Smooth muscle cell (in vitro differentiated cells): ENCODE results near the gene MXRA5. TPM values are rescaled to one million over a fixed set of nuclear protein-coding genes. Genes with fewer than 3 reads are reported as not detected.
"Not testable (repeated sequence)": the region's sequence is repeated elsewhere in the genome, so short reads cannot be mapped to it uniquely, and the experiment has no call there.

Source experiments
- DNase-seq: peaks from one replicate; lab custom pipeline; 2025; ENCODE audit not compliant: unreplicated experiment; lab: John Stamatoyannopoulos, UW
- H2AFZ ChIP-seq: fragments of 200-600 bp; sonication (generic); 2 replicates; pipeline ENCODE4 v1.6.0; 2016; ENCODE audit warnings: antibody characterized with exemption, low read depth, mild to moderate bottlenecking
- H3F3A ChIP-seq: fragments of 200-600 bp; sonication (generic); 2 replicates; pipeline ENCODE4 v1.6.0; 2017; ENCODE audit warnings: antibody characterized with exemption, low read depth
- H3K27ac ChIP-seq: fragments of 200-600 bp; sonication (generic); 2 replicates; pipeline ENCODE4 v1.5.1; 2016; ENCODE audit warnings: low read depth, mild to moderate bottlenecking
- H3K27me3 ChIP-seq: fragments of 200-600 bp; sonication (generic); 2 replicates; pipeline ENCODE4 v1.6.1; 2016; ENCODE audit warnings: low read depth, mild to moderate bottlenecking
- H3K36me3 ChIP-seq: fragments of 200-600 bp; sonication (generic); 2 replicates; pipeline ENCODE4 v1.5.1; 2016; ENCODE audit warnings: low read depth
- H3K4me1 ChIP-seq: fragments of 200-600 bp; sonication (generic); 2 replicates; pipeline ENCODE4 v1.5.1; 2016; ENCODE audit warnings: low read depth
- H3K4me2 ChIP-seq: fragments of 200-600 bp; sonication (generic); 2 replicates; pipeline ENCODE4 v1.6.0; 2016; ENCODE audit warnings: mild to moderate bottlenecking
- H3K4me3 ChIP-seq: fragments of 200-600 bp; sonication (generic); 2 replicates; pipeline ENCODE4 v1.5.1; 2016; ENCODE audit warnings: mild to moderate bottlenecking
- H3K79me2 ChIP-seq: fragments of 200-600 bp; sonication (generic); 2 replicates; pipeline ENCODE4 v1.6.0; 2016; ENCODE audit warnings: low read depth, mild to moderate bottlenecking
- H3K9ac ChIP-seq: fragments of 200-600 bp; sonication (generic); 2 replicates; pipeline ENCODE4 v1.6.0; 2016; ENCODE audit warnings: low read depth
- H3K9me3 ChIP-seq: fragments of 200-600 bp; sonication (generic); replicated peaks from 2 replicates; pipeline ENCODE4 v1.5.1; 2016; ENCODE audit warnings: low read depth
- H4K20me1 ChIP-seq: fragments of 200-600 bp; sonication (generic); 2 replicates; pipeline ENCODE4 v1.6.0; 2016; ENCODE audit warnings: low read depth
- WGBS: methylation state at CpG from one replicate; pipeline ENCODE4 v1.1.7; 2016; ENCODE audit warnings: low lambda C conversion rate; 5-methylcytosine and 5-hydroxymethylcytosine counted together
- polyA plus RNA-seq: library from polyadenylated mRNA; unstranded; fragments of >200 nt; fragmentation: Nextera tagmentation; extraction: Ambion mirVana; gene quantifications from 2 replicates; pipeline ENCODE4 v1.2.1, GENCODE V29; 2016
- total RNA-seq: library from RNA; depleted of rRNA; stranded (reverse); fragments of >200 nt; gene quantifications from 2 replicates; pipeline ENCODE4 v1.2.3, GENCODE V29; 2014
- TF ChIP-seq, protein P1 (sequence below): fragments of 200-600 bp; sonication (generic); IDR thresholded peaks from 2 replicates; pipeline ENCODE4 v1.5.1; 2017; ENCODE audit warnings: borderline replicate concordance, mild to moderate bottlenecking, antibody characterized with exemption; ENCODE audit not compliant: insufficient read depth, poor library complexity, severe bottlenecking

The MXRA5 gene
- total and polyA plus RNA-seq, 2 experiments from 2014 or later = 167 to 431 TPM

DNA sequence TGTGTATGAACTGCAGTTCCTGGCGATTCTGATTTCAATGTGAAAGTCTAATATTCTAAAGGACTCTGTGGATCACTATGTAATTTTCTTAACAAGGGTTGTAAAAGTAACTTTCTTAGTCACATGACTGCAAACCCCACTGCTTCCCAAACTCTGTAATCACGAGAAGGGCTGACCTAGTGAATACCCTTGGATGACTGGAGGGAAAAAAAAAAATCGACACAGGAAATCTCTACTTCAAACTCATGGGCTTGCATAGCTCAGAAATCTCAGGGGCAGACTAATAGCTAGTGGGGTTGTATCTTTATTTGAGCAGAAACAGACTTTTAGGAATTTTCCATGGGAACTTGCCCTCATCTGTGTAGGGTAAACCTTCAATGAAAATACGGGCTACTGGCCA, 4.8 kb upstream of the MXRA5 start:
- WGBS = 42% methylated on average over 4 of the region's 4 CpGs
- no peak overlapping the region for H3K9ac ChIP-seq
- H3F3A ChIP-seq = no peaks in the 10 kb centered on the region
- H3K27me3 ChIP-seq = no peaks in the 10 kb centered on the region
- no peak for DNase-seq
- no peaks in the 10 kb centered on the region for H3K36me3 ChIP-seq
- no peak overlapping the region for H2AFZ ChIP-seq
- H3K9me3 ChIP-seq = no peaks in the 10 kb centered on the region
- H3K4me3 ChIP-seq = no peak overlapping the region
- no peaks in the 10 kb centered on the region for H3K79me2 ChIP-seq
- TF ChIP-seq, protein P1, sequence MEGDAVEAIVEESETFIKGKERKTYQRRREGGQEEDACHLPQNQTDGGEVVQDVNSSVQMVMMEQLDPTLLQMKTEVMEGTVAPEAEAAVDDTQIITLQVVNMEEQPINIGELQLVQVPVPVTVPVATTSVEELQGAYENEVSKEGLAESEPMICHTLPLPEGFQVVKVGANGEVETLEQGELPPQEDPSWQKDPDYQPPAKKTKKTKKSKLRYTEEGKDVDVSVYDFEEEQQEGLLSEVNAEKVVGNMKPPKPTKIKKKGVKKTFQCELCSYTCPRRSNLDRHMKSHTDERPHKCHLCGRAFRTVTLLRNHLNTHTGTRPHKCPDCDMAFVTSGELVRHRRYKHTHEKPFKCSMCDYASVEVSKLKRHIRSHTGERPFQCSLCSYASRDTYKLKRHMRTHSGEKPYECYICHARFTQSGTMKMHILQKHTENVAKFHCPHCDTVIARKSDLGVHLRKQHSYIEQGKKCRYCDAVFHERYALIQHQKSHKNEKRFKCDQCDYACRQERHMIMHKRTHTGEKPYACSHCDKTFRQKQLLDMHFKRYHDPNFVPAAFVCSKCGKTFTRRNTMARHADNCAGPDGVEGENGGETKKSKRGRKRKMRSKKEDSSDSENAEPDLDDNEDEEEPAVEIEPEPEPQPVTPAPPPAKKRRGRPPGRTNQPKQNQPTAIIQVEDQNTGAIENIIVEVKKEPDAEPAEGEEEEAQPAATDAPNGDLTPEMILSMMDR = no peak
- no peaks in the 10 kb centered on the region for H4K20me1 ChIP-seq
- no peaks in the 10 kb centered on the region for H3K4me1 ChIP-seq
- H3K4me2 ChIP-seq = peak overlapping the region; percentile 60
- peak overlapping the region; percentile 55 for H3K27ac ChIP-seq

DNA sequence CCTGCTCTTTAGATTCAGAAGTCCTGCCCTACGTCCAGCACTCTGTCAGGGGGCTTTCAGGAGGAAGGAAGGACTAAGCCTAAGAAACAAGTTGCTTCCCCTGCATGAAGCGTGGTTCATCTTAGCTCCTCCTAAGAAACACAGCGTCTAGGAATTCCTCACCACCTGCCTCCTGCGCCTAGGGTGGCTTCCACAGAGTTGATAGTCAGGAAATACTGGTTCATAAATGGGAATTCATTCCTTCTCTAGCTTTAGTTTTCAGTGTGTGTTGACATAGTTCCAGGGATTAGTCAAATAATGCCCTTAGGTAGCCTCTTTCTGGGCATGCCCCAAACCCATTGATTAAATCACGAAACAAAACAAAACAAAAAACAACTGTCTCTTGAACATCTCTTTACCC, 1.7 kb upstream of the MXRA5 start:
- H3F3A ChIP-seq = no peaks in the 10 kb centered on the region
- H3K9me3 ChIP-seq = no peaks in the 10 kb centered on the region
- DNase-seq = no peak
- no peak overlapping the region for H3K4me3 ChIP-seq
- no peaks in the 10 kb centered on the region for H3K27me3 ChIP-seq
- 82% methylated on average over 5 of the region's 5 CpGs for WGBS
- peaks cover 13% of the 10 kb centered on the region for H4K20me1 ChIP-seq
- H3K9ac ChIP-seq = no peak overlapping the region
- no peak overlapping the region for H3K4me2 ChIP-seq
- no peak overlapping the region for H3K27ac ChIP-seq
- H2AFZ ChIP-seq = no peak overlapping the region
- H3K36me3 ChIP-seq = peaks cover under 1% of the 10 kb centered on the region
- TF ChIP-seq, protein P1 = no peak
- peaks cover 26% of the 10 kb centered on the region for H3K79me2 ChIP-seq
- peaks cover 6% of the 10 kb centered on the region for H3K4me1 ChIP-seq

DNA sequence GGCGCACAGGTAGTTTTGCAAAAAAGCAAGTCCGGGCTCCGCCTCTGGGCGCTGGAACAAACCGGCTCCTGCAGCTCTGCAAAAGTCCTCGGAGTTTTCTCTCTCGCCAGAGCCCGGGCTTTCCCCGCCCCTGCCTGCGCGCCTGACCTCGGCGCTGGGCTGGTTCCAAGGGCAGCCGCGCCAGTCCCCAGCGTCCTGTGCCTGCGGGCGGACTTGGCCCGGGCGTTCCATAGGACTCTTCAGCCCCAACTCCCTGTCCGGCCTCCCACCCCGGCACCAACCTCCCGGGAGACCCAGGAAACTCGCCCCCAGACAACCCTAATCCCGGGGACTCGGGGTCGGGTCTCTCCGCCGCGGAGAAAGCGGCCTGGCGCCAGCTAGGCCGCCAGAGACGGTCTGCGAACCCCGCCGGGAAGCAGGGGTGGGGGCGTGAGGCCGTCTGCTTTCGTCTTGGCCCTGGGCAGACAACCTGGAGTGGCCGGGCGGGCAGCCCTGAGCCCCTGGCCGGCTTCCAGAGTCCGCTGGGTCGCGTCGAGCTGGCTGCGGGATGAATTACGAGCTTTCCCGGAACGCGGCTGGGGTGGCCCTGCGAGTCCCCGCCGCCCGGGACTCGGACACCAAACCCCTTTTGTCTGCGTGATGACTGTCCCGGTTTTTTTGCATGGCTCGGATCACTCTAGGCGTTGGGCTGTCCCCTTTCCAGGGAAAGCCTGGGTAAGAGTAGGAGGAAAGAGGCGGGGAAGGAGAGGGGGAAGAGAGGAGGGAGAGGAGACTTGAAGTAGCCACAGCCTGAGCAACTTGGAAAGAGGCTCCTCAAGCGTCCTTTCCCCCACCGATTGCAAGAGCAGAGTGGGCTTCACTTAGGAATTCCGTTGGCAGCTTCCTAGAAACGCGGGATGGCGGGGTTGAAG, 916 bp downstream of the MXRA5 start:
- H3K4me3 ChIP-seq = peak overlapping the region; percentile 69
- H4K20me1 ChIP-seq = peaks cover 30% of the 10 kb centered on the region
- no peaks in the 10 kb centered on the region for H3K27me3 ChIP-seq
- no peaks in the 10 kb centered on the region for H3F3A ChIP-seq
- peak; percentile 31 for DNase-seq
- H2AFZ ChIP-seq = peak overlapping the region; percentile 15
- H3K9ac ChIP-seq = peak overlapping the region; percentile 85
- peak overlapping the region; percentile 81 for H3K27ac ChIP-seq
- no peaks in the 10 kb centered on the region for H3K9me3 ChIP-seq
- peaks cover 6% of the 10 kb centered on the region for H3K4me1 ChIP-seq
- TF ChIP-seq, protein P1 = no peak
- WGBS = 32% methylated on average over 54 of the region's 68 CpGs
- H3K79me2 ChIP-seq = peaks cover 44% of the 10 kb centered on the region
- H3K36me3 ChIP-seq = peaks cover 9% of the 10 kb centered on the region
- peak overlapping the region; percentile 92 for H3K4me2 ChIP-seq

DNA sequence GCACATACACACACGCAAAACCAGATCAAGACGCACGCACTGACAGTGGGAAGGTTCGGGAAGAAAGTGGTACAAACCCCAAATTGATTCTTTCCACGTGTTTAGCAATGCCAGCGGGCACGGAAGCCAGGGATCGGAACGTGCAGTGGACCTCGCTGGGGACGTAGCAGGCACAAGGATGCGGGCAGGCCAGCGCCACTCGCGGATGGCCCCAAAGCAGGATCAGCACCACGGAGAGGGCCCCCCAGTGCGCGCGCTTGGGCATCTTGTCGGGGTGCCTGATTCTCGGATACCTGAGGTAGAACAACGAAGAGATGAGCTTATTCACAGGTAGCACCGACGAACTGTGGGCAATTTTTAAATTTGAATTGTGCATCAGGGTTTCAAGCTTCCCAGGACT, 2.9 kb downstream of the MXRA5 start:
- not testable (repeated sequence) for H3K27ac ChIP-seq, H2AFZ ChIP-seq, H3F3A ChIP-seq, H3K9me3 ChIP-seq, H3K9ac ChIP-seq, H3K27me3 ChIP-seq, DNase-seq, H3K4me1 ChIP-seq
- WGBS = 58% methylated on average over 24 of the region's 24 CpGs
- peaks cover 60% of the 10 kb centered on the region for H3K79me2 ChIP-seq
- H3K36me3 ChIP-seq = peaks cover 14% of the 10 kb centered on the region
- peak overlapping the region; percentile 92 for H3K4me2 ChIP-seq
- H4K20me1 ChIP-seq = peaks cover 41% of the 10 kb centered on the region
- peak overlapping the region; percentile 69 for H3K4me3 ChIP-seq
